ENCODE results near the gene SPAST. TPM values are rescaled to one million over a fixed set of nuclear protein-coding genes. Genes with fewer than 3 reads are reported as not detected.
A peak's percentile ranks its signal among the peaks of the same experiment; 100 is the strongest.

SPAST gene
- total and polyA plus RNA-seq, 2 experiments from 2014 or later: 15.5 to 33.9 TPM

- Mint-ChIP-seq H3K36me3 (ENCODE audit: low read depth) (0 out of 3 replicates have a peak, but pooled peaks cover 3% of the 10 kb centered on the region), H3K27me3 (ENCODE audit: insufficient read depth, low read depth, poor library complexity) (peaks cover 4% of the 10 kb centered on the region), H3K27ac (peak overlapping the region; percentile 98; the same call in 1 of the 2 replicates), H3K4me3 (peak overlapping the region; percentile 97), H3K9me3 (peaks cover 4% of the 10 kb centered on the region; the same call in 1 of the 3 replicates), H3K4me1 (peaks cover 17% of the 10 kb centered on the region)
- H3K9me2 ChIP-seq (ENCODE audit: insufficient read depth): no peaks in the 10 kb centered on the region
- H3K27me3 ChIP-seq (ENCODE audit: insufficient read depth): no peaks in the 10 kb centered on the region
- no peaks in the 10 kb centered on the region for H3K36me3 ChIP-seq (ENCODE audit: insufficient read depth)
- H3K79me2 ChIP-seq (replicated peaks; ENCODE audit: insufficient read depth): peaks cover 26% of the 10 kb centered on the region
- H4K20me1 ChIP-seq (replicated peaks; ENCODE audit: insufficient read depth): no peaks in the 10 kb centered on the region
- ATAC-seq (peak; percentile 26), DNase-seq (ENCODE audit: low spot score) (peak; percentile 76)
- H3K4me3 ChIP-seq: peak overlapping the region; percentile 88
- peak overlapping the region; percentile 0; the same call in 1 of the 2 replicates for H3K27ac ChIP-seq (ENCODE audit: low read depth)
- H2AFZ ChIP-seq: peak overlapping the region; percentile 89
- H3K4me2 ChIP-seq: peak overlapping the region; percentile 74
- TF ChIP-seq ZNF462 (CRISPR knock-in tag; IDR thresholded peaks at IDR 0.05) (no peak), REST (IDR thresholded peaks at IDR 0.05; ENCODE audit: unreplicated experiment) (no peak), EZH2phosphoT487 (IDR thresholded peaks at IDR 0.05; ENCODE audit: unreplicated experiment) (no peak), NANOG (IDR thresholded peaks at IDR 0.05; ENCODE audit: borderline replicate concordance) (no peak), STAT1 (IDR thresholded peaks at IDR 0.05; ENCODE audit: unreplicated experiment) (no peak), JUNB (IDR thresholded peaks at IDR 0.05; ENCODE audit: unreplicated experiment) (no peak), EZH2 (IDR thresholded peaks at IDR 0.05; ENCODE audit: low read depth, unreplicated experiment) (no peak), ZNF331 (CRISPR knock-in tag; IDR thresholded peaks at IDR 0.05; ENCODE audit: low read depth) (no peak), CTCF (conservative IDR thresholded peaks at IDR 0.05; ENCODE audit: low read depth in 2 of 2) (no peak), POLR2AphosphoS5 (IDR thresholded peaks at IDR 0.05; ENCODE audit: low read depth) (no peak), ZNF114 (CRISPR knock-in tag; IDR thresholded peaks at IDR 0.05) (no peak), ETS1 (IDR thresholded peaks at IDR 0.05) (no peak), CREB1 (CRISPR knock-in tag; IDR thresholded peaks at IDR 0.05; ENCODE audit: low read depth) (no peak)
- peaks cover 8% of the 10 kb centered on the region; the same call in 1 of the 2 replicates for H3K4me1 ChIP-seq (ENCODE audit: insufficient read depth)
- peaks cover 3% of the 10 kb centered on the region; the same call in 1 of the 2 replicates for H3F3A ChIP-seq (replicated peaks; ENCODE audit: low read depth)
Observed at GRCh38 chr2:32061973-32062861, 1.1 kb upstream of the SPAST start.
